PC-9 (cell line): ENCODE measurements around the gene TMEM89. TPM values are rescaled to one million over a fixed set of nuclear protein-coding genes. Genes with fewer than 3 reads are reported as not detected.

Source experiments
- BruUV-seq: library from RNA; stranded (reverse); fragments of 400-500 nt; replicated peaks from 2 replicates; lab custom pipeline; 2021; lab: Mats Ljungman, UMichigan
- CTCF ChIA-PET: fragments of 300-600 bp; sonication (Branson Sonifier 250); formaldehyde crosslinking; loops from one replicate; lab custom pipeline; 2022; ENCODE audit warnings: antibody characterized with exemption; lab: Charles Lee
- POLR2A ChIA-PET: fragments of 300-600 bp; sonication (Branson Sonifier 250); formaldehyde crosslinking; loops from one replicate; lab custom pipeline; 2022; ENCODE audit warnings: antibody characterized with exemption; ENCODE audit not compliant: unreplicated experiment; lab: Charles Lee
- DNase-seq, 2 experiments: peaks; one replicate each; pipeline versions ENCODE4 v3.0.0 to v3.0.0-alpha.2; 2015 to 2022; ENCODE audit warnings: mixed read lengths in 1 of 2
- H2AFZ ChIP-seq: fragments of 200-600 bp; sonication (generic); 2 replicates; pipeline ENCODE4 v1.8.1; 2017; ENCODE audit warnings: antibody characterized with exemption
- H3F3A ChIP-seq: fragments of 200-600 bp; sonication (generic); 2 replicates; pipeline ENCODE4 v1.8.1; 2017; ENCODE audit warnings: antibody characterized with exemption, mild to moderate bottlenecking, low read depth; ENCODE audit not compliant: insufficient read depth
- H3K27ac ChIP-seq: fragments of 200-600 bp; sonication (generic); 2 replicates; pipeline ENCODE4 v1.6.1; 2016; ENCODE audit warnings: mixed run types
- H3K27me3 ChIP-seq: fragments of 200-600 bp; sonication (generic); 2 replicates; pipeline ENCODE4 v1.6.1; 2016; ENCODE audit warnings: low read depth, mixed run types; ENCODE audit not compliant: insufficient read depth
- H3K36me3 ChIP-seq: fragments of 200-600 bp; sonication (generic); 2 replicates; pipeline ENCODE4 v1.6.1; 2016; ENCODE audit warnings: low read depth, mixed run types
- H3K4me1 ChIP-seq: fragments of 200-600 bp; sonication (generic); replicated peaks from 2 replicates; pipeline ENCODE4 v1.6.1; 2016; ENCODE audit warnings: mixed run types; ENCODE audit not compliant: insufficient read depth
- H3K4me2 ChIP-seq: fragments of 200-600 bp; sonication (generic); 2 replicates; pipeline ENCODE4 v1.6.1; 2017; ENCODE audit warnings: mixed run types
- H3K4me3 ChIP-seq: fragments of 200-600 bp; sonication (generic); 2 replicates; pipeline ENCODE4 v1.6.1; 2016; ENCODE audit warnings: mixed run types
- H3K79me2 ChIP-seq: fragments of 200-600 bp; sonication (generic); 2 replicates; pipeline ENCODE4 v1.6.1; 2017; ENCODE audit warnings: low read depth, mixed run types
- H3K9me2 ChIP-seq: fragments of 200-600 bp; sonication (generic); 2 replicates; pipeline ENCODE4 v1.8.1; 2017; ENCODE audit warnings: mild to moderate bottlenecking; ENCODE audit not compliant: insufficient read depth
- H3K9me3 ChIP-seq: fragments of 200-600 bp; sonication (generic); 2 replicates; pipeline ENCODE4 v1.8.1; 2016; ENCODE audit warnings: low read depth; ENCODE audit not compliant: insufficient read depth
- H4K20me1 ChIP-seq: fragments of 200-600 bp; sonication (generic); 2 replicates; pipeline ENCODE4 v1.8.1; 2017; ENCODE audit not compliant: insufficient read depth
- EZH2 ChIP-seq: fragments of 200-600 bp; sonication (generic); IDR thresholded peaks from 2 replicates; pipeline ENCODE4 v1.8.0; 2017; ENCODE audit warnings: antibody characterized with exemption, low read depth
- intact Hi-C: fragments of 100-400 bp; cut with micrococcal nuclease; formaldehyde crosslinking; loops from one replicate; pipeline ENCODE4 v1.10.0; 2022; ENCODE audit not compliant: unreplicated experiment
- total RNA-seq: library from RNA; stranded (reverse); gene quantifications from 2 replicates; pipeline ENCODE4 v1.2.3, GENCODE V29; 2021
- TF ChIP-seq, protein P1 (sequence below): fragments of 200-600 bp; sonication (generic); conservative IDR thresholded peaks from 2 replicates; pipeline ENCODE4 v1.6.1; 2017; ENCODE audit warnings: mixed run types, antibody characterized with exemption, mild to moderate bottlenecking, moderate library complexity

The TMEM89 gene
- total RNA-seq, 1 experiment from 2014 or later = not detected

- TF ChIP-seq EZH2 = no peak
- TF ChIP-seq, protein P1, sequence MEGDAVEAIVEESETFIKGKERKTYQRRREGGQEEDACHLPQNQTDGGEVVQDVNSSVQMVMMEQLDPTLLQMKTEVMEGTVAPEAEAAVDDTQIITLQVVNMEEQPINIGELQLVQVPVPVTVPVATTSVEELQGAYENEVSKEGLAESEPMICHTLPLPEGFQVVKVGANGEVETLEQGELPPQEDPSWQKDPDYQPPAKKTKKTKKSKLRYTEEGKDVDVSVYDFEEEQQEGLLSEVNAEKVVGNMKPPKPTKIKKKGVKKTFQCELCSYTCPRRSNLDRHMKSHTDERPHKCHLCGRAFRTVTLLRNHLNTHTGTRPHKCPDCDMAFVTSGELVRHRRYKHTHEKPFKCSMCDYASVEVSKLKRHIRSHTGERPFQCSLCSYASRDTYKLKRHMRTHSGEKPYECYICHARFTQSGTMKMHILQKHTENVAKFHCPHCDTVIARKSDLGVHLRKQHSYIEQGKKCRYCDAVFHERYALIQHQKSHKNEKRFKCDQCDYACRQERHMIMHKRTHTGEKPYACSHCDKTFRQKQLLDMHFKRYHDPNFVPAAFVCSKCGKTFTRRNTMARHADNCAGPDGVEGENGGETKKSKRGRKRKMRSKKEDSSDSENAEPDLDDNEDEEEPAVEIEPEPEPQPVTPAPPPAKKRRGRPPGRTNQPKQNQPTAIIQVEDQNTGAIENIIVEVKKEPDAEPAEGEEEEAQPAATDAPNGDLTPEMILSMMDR = peak; percentile 56; the same call in 1 of the 2 replicates
- ChIA-PET CTCF (no interaction called here), POLR2A (interaction anchor here (0.5 kb wide), 1 partner anchor 78 kb away, joined by 3 read pairs; no protein-coding TSS in a partner anchor)
- intact Hi-C loops = loop anchor here (1.0 to 2.0 kb wide), 4 partner anchors 18 to 77 kb away; partner anchors contain the start of genes COL7A1 and UQCRC1
- peak within 1 kb of the TSS; percentile 84 for H2AFZ ChIP-seq
- no peaks in the 10 kb centered on the region for H3K36me3 ChIP-seq
- H3K27me3 ChIP-seq = no peaks in the 10 kb centered on the region
- H3F3A ChIP-seq = 0 out of 2 replicates have a peak, but pooled peaks cover 6% of the 10 kb centered on the region
- H3K9me2 ChIP-seq = no peaks in the 10 kb centered on the region
- 0 out of 2 replicates have a peak, but pooled peaks cover 5% of the 10 kb centered on the region for H4K20me1 ChIP-seq
- no peaks in the 10 kb centered on the region for H3K9me3 ChIP-seq
- BruUV-seq = no TSS peak
- peak within 1 kb of the TSS; percentile 89 for H3K4me3 ChIP-seq
- no peaks in the 10 kb centered on the region for H3K4me1 ChIP-seq
- H3K27ac ChIP-seq = no peak within 1 kb of the TSS
- H3K79me2 ChIP-seq = no peaks in the 10 kb centered on the region
- peak; percentile 83 to 97 for DNase-seq
- H3K4me2 ChIP-seq = peak within 1 kb of the TSS; percentile 89
These were observed 13.9 kb upstream of the TMEM89 start, which contains the start of gene SLC26A6 for GRCh38 chr3:48635222-48636021. Gene SLC26A6 (minus strand): TSS chr3:48635461. CDS start chr3:48635393, 68 bp downstream.

GRCh38 chr3:48634661-48635221 is 13.2 kb upstream of the TMEM89 start:
- Histone ChIP-seq H4K20me1 (0 out of 2 replicates have a peak, but pooled peaks cover 5% of the 10 kb centered on the region), H3K4me1 (no peaks in the 10 kb centered on the region), H2AFZ (peak overlapping the region; percentile 84), H3K27ac (no peak overlapping the region), H3K9me3 (no peaks in the 10 kb centered on the region), H3K4me3 (peak overlapping the region; percentile 89), H3K9me2 (no peaks in the 10 kb centered on the region), H3K4me2 (peak overlapping the region; percentile 89), H3K79me2 (no peaks in the 10 kb centered on the region), H3K36me3 (no peaks in the 10 kb centered on the region), H3F3A (0 out of 2 replicates have a peak, but pooled peaks cover 6% of the 10 kb centered on the region), H3K27me3 (no peaks in the 10 kb centered on the region)
- POLR2A ChIA-PET = interaction anchor here (0.5 kb wide), 2 partner anchors 77 to 186 kb away, joined by 3 to 25 read pairs; no protein-coding TSS in a partner anchor
- intact Hi-C loops = loop anchor here (1.0 to 2.0 kb wide), 4 partner anchors 19 to 76 kb away; partner anchors contain the start of genes COL7A1 and UQCRC1
- BruUV-seq = no TSS peak
- peak in 1 of 2 experiments; percentile 43 for DNase-seq
- no peak for TF ChIP-seq EZH2
- TF ChIP-seq, protein P1 = no peak
- CTCF ChIA-PET = no interaction called here

GRCh38 chr3:48633743-48634142 is 12.2 kb upstream of the TMEM89 start:
- no peaks in the 10 kb centered on the region for H3K4me1 ChIP-seq
- no peaks in the 10 kb centered on the region for H3K36me3 ChIP-seq
- intact Hi-C loops = loop anchor here (2.0 kb wide), 2 partner anchors 25 to 75 kb away; partner anchors contain the start of gene UQCRC1
- no peak overlapping the region for H3K4me3 ChIP-seq
- H3K9me3 ChIP-seq = no peaks in the 10 kb centered on the region
- H3K79me2 ChIP-seq = no peaks in the 10 kb centered on the region
- no TSS peak for BruUV-seq
- H2AFZ ChIP-seq = no peak overlapping the region
- TF ChIP-seq EZH2 = no peak
- TF ChIP-seq, protein P1 = no peak
- DNase-seq = no peak
- peak overlapping the region; percentile 89 for H3K4me2 ChIP-seq
- 0 out of 2 replicates have a peak, but pooled peaks cover 5% of the 10 kb centered on the region for H4K20me1 ChIP-seq
- no peaks in the 10 kb centered on the region for H3K27me3 ChIP-seq
- ChIA-PET CTCF (no interaction called here), POLR2A (no interaction called here)
- H3F3A ChIP-seq = 0 out of 2 replicates have a peak, but pooled peaks cover 6% of the 10 kb centered on the region
- H3K27ac ChIP-seq = no peak overlapping the region
- H3K9me2 ChIP-seq = no peaks in the 10 kb centered on the region
